HCT116 (cell line): ENCODE results near the gene STBD1. TPM values are rescaled to one million over a fixed set of nuclear protein-coding genes. Genes with fewer than 3 reads are reported as not detected.

Source experiments
- ATAC-seq: fragments of 200-7000 bp; cut with Tn5 transposase; 2 replicates; pipeline ENCODE4 v1.9.1; 2020; ENCODE audit warnings: mild to moderate bottlenecking, moderate library complexity
- BruUV-seq: library from RNA; stranded (reverse); fragments of 400-500 nt; replicated peaks from 2 replicates; lab custom pipeline; 2021; lab: Mats Ljungman, UMichigan
- CTCF ChIA-PET: fragments of 300-600 bp; sonication (Branson Sonifier 250); formaldehyde crosslinking; loops from one replicate; lab custom pipeline; 2021; ENCODE audit warnings: antibody characterized with exemption; lab: Charles Lee
- POLR2A ChIA-PET: fragments of 300-600, 350-600 bp; sonication (Branson Sonifier 250); formaldehyde crosslinking; loops from one replicate; lab custom pipeline; 2021; ENCODE audit warnings: antibody characterized with exemption; lab: Charles Lee
- RAD21 ChIA-PET, 2 experiments: fragments of 300-600 bp; sonication (Branson Sonifier 250); formaldehyde crosslinking; loops; one replicate each; lab custom pipeline; 2023; ENCODE audit warnings: low total read pairs in 2 of 2; ENCODE audit not compliant: uncharacterized antibody in 2 of 2, unreplicated experiment in 2 of 2, low non-redundant PET in 1 of 2; lab: Charles Lee
- DNase-seq: peaks from one replicate; pipeline ENCODE4 v3.0.0-alpha.2; 2010; ENCODE audit warnings: low read depth, low spot score
- H2AFZ ChIP-seq: fragments of 200-600 bp; shearing (Covaris generic), sonication (generic); 2 replicates; pipeline ENCODE4 v1.6.1; 2017; ENCODE audit warnings: low read depth, mixed run types, mixed read lengths, antibody characterized with exemption, low read length; ENCODE audit not compliant: poor library complexity, severe bottlenecking
- H3K27ac ChIP-seq: 2 replicates; pipeline ENCODE4 v1.5.1; 2012; ENCODE audit warnings: low read depth, low read length
- H3K27me3 ChIP-seq: fragments of 200-600 bp; sonication (generic); 2 replicates; pipeline ENCODE4 v1.6.1; 2016; ENCODE audit warnings: mixed run types, low read length, mixed read lengths; ENCODE audit not compliant: insufficient read depth
- H3K36me3 ChIP-seq, 2 experiments: fragments of 200-500 bp in 1 of 2; fragments of 200-600 bp in 1 of 2; sonication (Bioruptor generic) in 1 of 2; sonication (generic) in 1 of 2; 2 replicates each; pipeline versions ENCODE4 v1.5.1 to v1.6.1; 2014 to 2016; ENCODE audit warnings: low read length in 2 of 2, inconsistent platforms in 1 of 2, mixed read lengths in 1 of 2, mixed run types in 1 of 2; ENCODE audit not compliant: insufficient read depth in 2 of 2, control insufficient read depth in 1 of 2
- H3K4me1 ChIP-seq, 2 experiments: fragments of 200-600 bp in 1 of 2; sonication (generic) in 1 of 2; 2 replicates each; pipeline versions ENCODE4 v1.5.1 to v1.6.1; 2012 to 2017; ENCODE audit warnings: low read length in 2 of 2, inconsistent platforms in 1 of 2, mild to moderate bottlenecking in 1 of 2, mixed read lengths in 1 of 2, mixed run types in 1 of 2, moderate library complexity in 1 of 2; ENCODE audit not compliant: insufficient read depth in 2 of 2, control insufficient read depth in 1 of 2
- H3K4me2 ChIP-seq: fragments of 200-600 bp; sonication (generic); 2 replicates; pipeline ENCODE4 v1.6.1; 2017; ENCODE audit warnings: mixed run types, low read length, mixed read lengths
- H3K4me3 ChIP-seq, 2 experiments: fragments of 200-600 bp in 1 of 2; sonication (generic) in 1 of 2; replicated peaks in 1 of 2; 2 replicates each; pipeline ENCODE4 v1.5.1; 2011 to 2016; ENCODE audit warnings: low read length in 2 of 2, control low read depth in 1 of 2, low read depth in 1 of 2, mild to moderate bottlenecking in 1 of 2, mixed read lengths in 1 of 2, mixed run types in 1 of 2
- H3K79me2 ChIP-seq: fragments of 200-600 bp; sonication (generic); 2 replicates; pipeline ENCODE4 v1.6.1; 2017; ENCODE audit warnings: mild to moderate bottlenecking, mixed run types, low read length, moderate library complexity, mixed read lengths; ENCODE audit not compliant: insufficient read depth
- H3K9ac ChIP-seq: fragments of 200-600 bp; sonication (generic); 2 replicates; pipeline ENCODE4 v1.6.1; 2016; ENCODE audit warnings: low read length, mixed read lengths
- H3K9me2 ChIP-seq: fragments of 200-600 bp; sonication (generic), shearing (Covaris generic); 2 replicates; pipeline ENCODE4 v1.6.1; 2017; ENCODE audit warnings: mixed run types, mild to moderate bottlenecking, moderate library complexity; ENCODE audit not compliant: insufficient read depth
- H3K9me3 ChIP-seq, 2 experiments: fragments of 200-500 bp in 1 of 2; fragments of 200-600 bp in 1 of 2; sonication (Bioruptor generic) in 1 of 2; sonication (generic) in 1 of 2; 2 replicates each; pipeline ENCODE4 v1.6.1; 2014 to 2017; ENCODE audit warnings: low read length in 2 of 2, mixed read lengths in 2 of 2, inconsistent platforms in 1 of 2, low read depth in 1 of 2, mild to moderate bottlenecking in 1 of 2, mixed run types in 1 of 2, moderate library complexity in 1 of 2; ENCODE audit not compliant: control insufficient read depth in 1 of 2, insufficient read depth in 1 of 2
- H4K20me1 ChIP-seq: fragments of 200-600 bp; sonication (generic), shearing (Covaris generic); 2 replicates; pipeline ENCODE4 v1.6.1; 2017; ENCODE audit warnings: mixed run types, mild to moderate bottlenecking, moderate library complexity; ENCODE audit not compliant: insufficient read depth
- CEBPB ChIP-seq: IDR thresholded peaks from 2 replicates; pipeline ENCODE4 v1.6.1; 2012; ENCODE audit warnings: low read depth
- EGR1 ChIP-seq: IDR thresholded peaks from 2 replicates; pipeline ENCODE4 v1.6.1; 2012; ENCODE audit warnings: low read depth
- EZH2phosphoT487 ChIP-seq: fragments of 200-600 bp; IDR thresholded peaks from 2 replicates; pipeline ENCODE4 v1.6.1; 2018; ENCODE audit warnings: antibody characterized with exemption, borderline replicate concordance
- RAD21 ChIP-seq: IDR thresholded peaks from 2 replicates; pipeline ENCODE4 v1.6.1; 2012; ENCODE audit warnings: low read depth, mild to moderate bottlenecking
- SIN3A ChIP-seq: IDR thresholded peaks from 2 replicates; pipeline ENCODE4 v1.6.1; 2012; ENCODE audit warnings: low read depth
- SRF ChIP-seq: IDR thresholded peaks from 2 replicates; pipeline ENCODE4 v1.6.1; 2012; ENCODE audit warnings: low read depth
- YY1 ChIP-seq: IDR thresholded peaks from 2 replicates; pipeline ENCODE4 v1.6.1; 2011; ENCODE audit warnings: low read length, low read depth, moderate library complexity, mild to moderate bottlenecking; ENCODE audit not compliant: insufficient replicate concordance; ENCODE audit errors: extremely low read depth
- ZFX ChIP-seq: fragments of 450-650 bp; IDR thresholded peaks from 2 replicates; pipeline ENCODE4 v1.6.1; 2017
- intact Hi-C: fragments of 100-400 bp; cut with micrococcal nuclease; formaldehyde crosslinking; loops from 2 replicates; pipeline ENCODE4 v1.10.0; 2022
- total RNA-seq: library from RNA; stranded (reverse); gene quantifications from one replicate; pipeline ENCODE4 v1.2.1, GENCODE V29; 2021; ENCODE audit not compliant: unreplicated experiment
- TF ChIP-seq, protein P1 (sequence below): IDR thresholded peaks from 2 replicates; pipeline ENCODE4 v1.6.1; 2012
- TF ChIP-seq, protein P2 (sequence below), 3 experiments: fragments of 200-600 bp in 1 of 3; sonication (generic) in 1 of 3; IDR thresholded peaks in 2 of 3; conservative IDR thresholded peaks in 1 of 3; 2 replicates each; pipeline ENCODE4 v1.5.1; 2012 to 2017; ENCODE audit warnings: low read depth in 2 of 3, low read length in 2 of 3, antibody characterized with exemption in 1 of 3, borderline replicate concordance in 1 of 3, control low read depth in 1 of 3, mild to moderate bottlenecking in 1 of 3, mixed read lengths in 1 of 3, mixed run types in 1 of 3, moderate library complexity in 1 of 3; ENCODE audit not compliant: insufficient read depth in 1 of 3
- TF ChIP-seq, protein P3 (sequence below): IDR thresholded peaks from 2 replicates; pipeline ENCODE4 v1.6.1; 2011; ENCODE audit warnings: mild to moderate bottlenecking, low read length, moderate library complexity; ENCODE audit not compliant: insufficient replicate concordance; ENCODE audit errors: extremely low read depth

STBD1 gene
- total RNA-seq, 1 experiment from 2014 or later, result 5.6 TPM

DNA sequence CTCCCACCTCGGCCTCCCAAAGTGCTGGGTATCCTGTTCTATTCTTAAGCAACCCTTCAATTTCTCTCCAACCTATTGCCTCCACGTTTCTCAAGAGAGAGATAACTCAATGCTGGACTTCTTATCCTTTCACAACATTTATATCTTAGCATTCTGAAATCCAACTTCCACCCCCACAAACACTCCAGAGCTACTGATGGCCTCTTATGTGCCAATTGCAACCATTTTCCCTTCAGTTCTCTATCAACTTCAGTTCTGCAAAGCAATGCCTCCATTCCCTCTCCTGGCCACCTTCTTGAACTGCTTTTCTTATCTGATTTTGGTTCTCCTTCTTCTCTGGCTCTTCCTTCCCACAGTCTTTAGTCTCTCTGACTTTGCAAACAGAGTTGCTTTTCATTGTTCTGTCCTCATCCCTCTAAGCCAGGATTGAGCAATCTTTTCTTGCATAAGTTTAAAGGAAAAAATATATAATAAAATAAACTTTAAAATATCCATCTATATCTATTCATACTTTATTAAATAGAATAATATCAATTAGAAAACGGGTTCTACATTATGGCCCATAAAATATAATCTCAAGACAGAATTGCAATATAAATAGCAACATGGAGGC lies 3.6 kb upstream of the STBD1 start:
- ATAC-seq (no peak), DNase-seq (no peak)
- Histone ChIP-seq H3K9me3 (peaks cover 0 to 8% of the 10 kb centered on the region in 2 experiments; a peak in 1 of 4 replicates), H3K27me3 (no peaks in the 10 kb centered on the region), H3K4me3 (no peak overlapping the region), H3K4me2 (no peak overlapping the region), H4K20me1 (no peaks in the 10 kb centered on the region), H3K79me2 (peaks cover 27% of the 10 kb centered on the region), H3K36me3 (no peaks in the 10 kb centered on the region), H3K9ac (no peak overlapping the region), H3K27ac (no peak overlapping the region), H3K4me1 (peaks cover 24 to 44% of the 10 kb centered on the region in 2 experiments), H2AFZ (no peak overlapping the region), H3K9me2 (no peaks in the 10 kb centered on the region)
- ChIA-PET POLR2A (no interaction called here), CTCF (no interaction called here), RAD21 (no interaction called here)
- TF ChIP-seq, protein P1, sequence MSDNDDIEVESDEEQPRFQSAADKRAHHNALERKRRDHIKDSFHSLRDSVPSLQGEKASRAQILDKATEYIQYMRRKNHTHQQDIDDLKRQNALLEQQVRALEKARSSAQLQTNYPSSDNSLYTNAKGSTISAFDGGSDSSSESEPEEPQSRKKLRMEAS, result no peak
- TF ChIP-seq, protein P2, sequence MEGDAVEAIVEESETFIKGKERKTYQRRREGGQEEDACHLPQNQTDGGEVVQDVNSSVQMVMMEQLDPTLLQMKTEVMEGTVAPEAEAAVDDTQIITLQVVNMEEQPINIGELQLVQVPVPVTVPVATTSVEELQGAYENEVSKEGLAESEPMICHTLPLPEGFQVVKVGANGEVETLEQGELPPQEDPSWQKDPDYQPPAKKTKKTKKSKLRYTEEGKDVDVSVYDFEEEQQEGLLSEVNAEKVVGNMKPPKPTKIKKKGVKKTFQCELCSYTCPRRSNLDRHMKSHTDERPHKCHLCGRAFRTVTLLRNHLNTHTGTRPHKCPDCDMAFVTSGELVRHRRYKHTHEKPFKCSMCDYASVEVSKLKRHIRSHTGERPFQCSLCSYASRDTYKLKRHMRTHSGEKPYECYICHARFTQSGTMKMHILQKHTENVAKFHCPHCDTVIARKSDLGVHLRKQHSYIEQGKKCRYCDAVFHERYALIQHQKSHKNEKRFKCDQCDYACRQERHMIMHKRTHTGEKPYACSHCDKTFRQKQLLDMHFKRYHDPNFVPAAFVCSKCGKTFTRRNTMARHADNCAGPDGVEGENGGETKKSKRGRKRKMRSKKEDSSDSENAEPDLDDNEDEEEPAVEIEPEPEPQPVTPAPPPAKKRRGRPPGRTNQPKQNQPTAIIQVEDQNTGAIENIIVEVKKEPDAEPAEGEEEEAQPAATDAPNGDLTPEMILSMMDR (IDR thresholded peaks at IDR 0.05 in 2 of 3, conservative IDR thresholded peaks at IDR 0.05 in 1 of 3; ENCODE audit: borderline replicate concordance in 1 of 3, insufficient read depth in 1 of 3, low read depth in 2 of 3, low read length in 2 of 3), result no peak
- TF ChIP-seq, protein P3, sequence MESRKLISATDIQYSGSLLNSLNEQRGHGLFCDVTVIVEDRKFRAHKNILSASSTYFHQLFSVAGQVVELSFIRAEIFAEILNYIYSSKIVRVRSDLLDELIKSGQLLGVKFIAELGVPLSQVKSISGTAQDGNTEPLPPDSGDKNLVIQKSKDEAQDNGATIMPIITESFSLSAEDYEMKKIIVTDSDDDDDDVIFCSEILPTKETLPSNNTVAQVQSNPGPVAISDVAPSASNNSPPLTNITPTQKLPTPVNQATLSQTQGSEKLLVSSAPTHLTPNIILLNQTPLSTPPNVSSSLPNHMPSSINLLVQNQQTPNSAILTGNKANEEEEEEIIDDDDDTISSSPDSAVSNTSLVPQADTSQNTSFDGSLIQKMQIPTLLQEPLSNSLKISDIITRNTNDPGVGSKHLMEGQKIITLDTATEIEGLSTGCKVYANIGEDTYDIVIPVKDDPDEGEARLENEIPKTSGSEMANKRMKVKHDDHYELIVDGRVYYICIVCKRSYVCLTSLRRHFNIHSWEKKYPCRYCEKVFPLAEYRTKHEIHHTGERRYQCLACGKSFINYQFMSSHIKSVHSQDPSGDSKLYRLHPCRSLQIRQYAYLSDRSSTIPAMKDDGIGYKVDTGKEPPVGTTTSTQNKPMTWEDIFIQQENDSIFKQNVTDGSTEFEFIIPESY, result no peak
- TF ChIP-seq SIN3A, result no peak
- no peak for TF ChIP-seq EZH2phosphoT487
- TF ChIP-seq EGR1, result no peak
- TF ChIP-seq YY1, result no peak
- TF ChIP-seq ZFX, result no peak
- TF ChIP-seq RAD21, result no peak
- TF ChIP-seq CEBPB, result no peak
- no peak for TF ChIP-seq SRF
- BruUV-seq, result no TSS peak
- intact Hi-C loops, result no loop called here
